T-helper 9 cell (primary cell): ENCODE results near the gene NFYA.

Source experiments
- DNase-seq: peaks from one replicate; pipeline ENCODE4 v3.0.0-alpha.2; 2020

Gene NFYA

GRCh38 chr6:41122373-41122772 lies 49.6 kb downstream of the NFYA start:
- DNase-seq = no peak

GRCh38 chr6:41122918-41123317 lies 50.1 kb downstream of the NFYA start:
- no peak for DNase-seq

- no peak for DNase-seq
Measured at GRCh38 chr6:41125282-41125681, 52.5 kb downstream of the NFYA start.

DNA sequence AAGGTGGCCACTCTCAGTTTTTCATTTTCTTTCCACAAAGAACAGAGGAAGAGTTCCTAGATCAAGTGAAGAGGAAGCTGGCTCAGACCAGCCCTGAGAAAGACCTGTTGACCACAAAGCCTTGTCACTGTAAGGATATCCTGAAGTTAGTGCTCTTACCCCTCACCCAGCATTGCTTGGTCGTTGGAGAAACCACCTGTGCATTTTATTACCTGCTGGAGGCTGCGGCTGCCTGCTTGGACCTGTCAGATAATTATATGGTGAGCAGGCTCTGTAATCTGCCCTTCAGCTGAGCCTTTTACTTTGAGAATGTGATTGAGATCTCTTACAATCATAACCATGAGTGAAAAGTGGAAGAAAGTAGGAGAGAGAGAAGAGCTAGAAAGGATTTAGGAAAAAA lies 59.5 kb downstream of the NFYA start:
- no peak for DNase-seq

DNA sequence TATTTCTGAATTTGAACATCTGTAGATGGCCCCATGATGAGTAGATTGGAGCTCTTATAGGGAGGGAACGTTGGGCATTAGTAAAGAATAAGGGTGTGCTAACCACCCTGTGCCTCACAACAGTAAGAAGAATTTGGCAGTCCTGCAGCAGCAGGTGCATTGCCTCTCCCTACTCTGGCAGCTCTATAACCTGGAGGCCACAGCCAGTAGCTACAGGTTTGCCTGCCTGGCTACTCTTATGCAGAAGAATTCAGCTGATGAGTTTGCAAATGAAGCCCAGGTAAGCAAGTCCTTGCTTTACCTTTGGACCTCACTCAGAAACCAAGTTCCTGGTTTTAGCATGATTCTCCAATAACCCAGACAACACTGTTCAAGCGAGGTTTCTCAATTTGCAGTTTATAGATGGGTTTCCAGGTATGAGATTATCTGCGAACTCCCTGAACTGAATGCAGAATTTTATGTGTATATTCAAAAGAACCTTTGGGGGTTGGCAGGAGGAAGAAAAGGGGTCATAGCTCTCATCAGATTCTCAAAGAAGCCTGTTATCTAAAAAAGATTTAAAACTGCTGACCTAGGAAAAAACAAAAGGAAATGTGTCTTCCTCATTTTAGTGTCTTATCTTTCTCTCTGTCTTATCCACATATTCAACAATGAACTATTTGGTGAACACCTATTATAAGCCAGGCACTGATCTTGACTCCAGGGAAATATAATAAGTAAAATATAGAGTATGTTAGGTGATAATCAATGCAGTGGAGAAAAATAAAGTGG lies 62.5 kb downstream of the NFYA start:
- DNase-seq = no peak

- DNase-seq = no peak
Measured at GRCh38 chr6:41136911-41137310, 64.1 kb downstream of the NFYA start.

DNA sequence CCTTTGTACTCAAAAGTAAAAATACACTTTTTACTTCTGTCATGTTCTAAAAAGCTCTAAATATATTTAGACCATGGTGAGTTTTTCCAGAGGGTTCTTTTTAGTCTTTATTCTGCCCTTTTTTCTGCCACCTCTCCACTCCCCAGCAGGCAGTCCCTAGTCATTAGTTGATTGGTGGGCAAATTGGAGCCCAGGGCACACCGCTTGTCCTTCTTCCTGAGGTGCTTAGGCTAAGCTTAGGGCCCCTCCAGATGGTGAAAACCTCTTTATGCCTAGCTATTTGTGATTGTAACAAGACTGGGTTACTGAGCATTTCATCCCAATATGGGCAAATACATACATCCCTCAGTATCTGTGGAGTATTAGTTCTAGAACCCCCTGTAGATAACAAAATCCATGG lies 75.1 kb downstream of the NFYA start:
- DNase-seq = no peak
